Right lung (tissue), 5 donors: ENCODE results near the gene CD4. TPM values are rescaled to one million over a fixed set of nuclear protein-coding genes. Genes with fewer than 3 reads are reported as not detected.
A peak's percentile ranks its signal among the peaks of the same experiment; 100 is the strongest.

ENCODE experiments used
- DNase-seq, 2 donors: peaks; one replicate each; pipeline ENCODE4 v3.0.0-alpha.2; 2013
- polyA plus RNA-seq, 5 donors: library from polyadenylated mRNA; unstranded; fragments of 120-200 nt; gene quantifications; one replicate each; pipeline versions ENCODE4 v1.2.1 to v1.2.3, GENCODE V29; 2013; ENCODE audit warnings: inconsistent platforms in 1 of 5, low replicate concordance in 1 of 5; ENCODE audit not compliant: insufficient read length in 5 of 5, insufficient read depth in 1 of 5

Gene CD4
- polyA plus RNA-seq, 5 donors = 73.5 to 108 (median 89.3) TPM

DNA sequence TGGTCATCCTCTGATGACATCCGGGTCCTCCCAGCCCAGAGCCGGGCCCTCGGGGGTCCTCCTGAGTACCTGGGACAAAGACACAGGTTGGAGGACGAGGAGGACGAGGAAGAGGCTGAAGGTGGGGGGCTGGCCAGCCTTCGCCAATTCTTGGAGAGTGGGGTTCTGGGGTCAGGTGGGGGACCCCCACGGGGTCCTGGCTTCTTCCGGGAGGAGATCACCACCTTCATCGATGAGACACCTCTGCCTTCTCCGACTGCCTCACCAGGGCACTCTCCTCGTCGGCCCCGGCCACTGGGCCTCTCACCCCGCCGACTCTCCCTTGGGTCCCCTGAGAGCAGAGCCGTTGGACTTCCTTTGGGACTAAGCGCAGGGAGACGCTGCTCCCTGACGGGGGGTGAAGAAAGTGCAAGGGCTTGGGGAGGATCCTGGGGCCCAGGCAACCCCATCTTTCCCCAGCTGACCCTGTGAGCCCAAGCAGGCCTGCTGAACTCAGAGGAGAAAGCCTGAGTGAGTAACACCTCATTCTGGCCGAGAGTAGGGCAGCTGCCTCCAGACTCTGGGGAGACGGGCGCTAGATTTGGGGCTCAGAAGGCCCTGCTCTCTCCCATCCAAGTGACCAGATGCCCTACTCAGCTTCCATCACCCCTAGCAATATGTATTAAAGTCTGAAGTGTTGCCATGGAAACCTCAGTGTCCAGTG lies 37.6 kb downstream of the CD4 start:
- DNase-seq = no peak

DNA sequence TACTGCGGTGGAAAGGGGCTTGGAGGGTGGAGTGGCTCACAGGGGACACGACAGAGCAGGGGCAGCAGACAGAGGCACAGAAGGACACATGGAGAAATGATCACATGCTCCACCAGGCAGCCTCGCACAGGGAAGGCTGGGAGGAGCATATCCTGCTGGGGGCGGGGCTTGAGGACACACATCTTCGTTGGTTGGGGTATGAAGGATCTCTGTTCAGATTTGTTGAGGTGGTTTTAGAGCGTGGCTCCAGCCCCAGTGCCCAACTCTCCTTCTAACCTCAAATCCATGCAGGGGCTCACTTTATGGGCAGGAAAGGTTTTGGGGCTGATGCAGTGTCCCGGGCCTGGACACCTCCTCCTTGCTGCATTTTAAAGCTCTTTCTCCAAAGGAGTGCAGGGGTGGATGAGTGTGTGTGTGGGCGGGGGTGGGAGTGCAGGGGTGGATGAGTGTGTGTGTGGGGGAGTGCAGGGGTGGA lies 38.1 kb downstream of the CD4 start:
- peak in 1 of 2 donors; percentile 54 for DNase-seq

DNA sequence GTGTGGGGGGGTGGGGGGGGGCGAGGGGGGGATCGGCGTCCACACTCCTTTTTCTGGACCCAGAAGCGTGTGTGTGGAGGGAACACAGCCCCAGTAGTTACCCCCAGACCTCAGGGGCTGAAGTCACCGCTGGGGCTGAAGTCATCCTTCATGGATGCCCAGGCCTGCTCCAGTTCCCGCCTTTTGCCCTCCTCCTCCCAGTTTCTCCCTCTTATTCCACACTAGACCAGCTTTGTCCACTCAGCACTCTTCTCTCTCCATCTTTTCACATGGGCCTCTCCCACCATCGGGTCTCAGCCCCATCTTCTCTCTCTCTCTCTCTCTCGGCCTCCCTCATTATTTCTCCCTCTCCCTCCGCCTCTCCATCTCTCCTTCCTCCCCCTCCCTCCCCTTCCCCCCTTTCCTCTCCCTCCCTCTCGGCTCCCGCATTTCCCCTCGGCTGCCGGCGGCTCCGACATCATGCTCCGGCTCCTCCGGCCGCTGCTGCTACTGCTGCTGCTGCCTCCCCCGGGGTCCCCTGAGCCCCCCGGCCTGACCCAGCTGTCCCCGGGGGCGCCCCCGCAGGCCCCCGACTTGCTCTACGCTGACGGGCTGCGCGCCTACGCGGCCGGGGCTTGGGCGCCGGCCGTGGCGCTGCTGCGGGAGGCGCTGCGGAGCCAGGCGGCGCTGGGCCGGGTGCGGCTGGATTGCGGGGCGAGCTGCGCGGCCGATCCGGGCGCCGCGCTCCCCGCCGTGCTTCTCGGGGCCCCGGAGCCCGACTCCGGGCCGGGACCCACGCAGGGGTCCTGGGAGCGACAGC lies 38.9 kb downstream of the CD4 start, which contains the start of gene P3H3:
P3H3 (plus strand) TSS at position 426 of the 799 bp plus-strand sequence; CDS start at position 460, 34 bp downstream.
- peak; percentile 47 to 55 for DNase-seq

- DNase-seq = peak; percentile 37 to 54
Observed at GRCh38 chr12:6828781-6829535, 39.6 kb downstream of the CD4 start.

DNA sequence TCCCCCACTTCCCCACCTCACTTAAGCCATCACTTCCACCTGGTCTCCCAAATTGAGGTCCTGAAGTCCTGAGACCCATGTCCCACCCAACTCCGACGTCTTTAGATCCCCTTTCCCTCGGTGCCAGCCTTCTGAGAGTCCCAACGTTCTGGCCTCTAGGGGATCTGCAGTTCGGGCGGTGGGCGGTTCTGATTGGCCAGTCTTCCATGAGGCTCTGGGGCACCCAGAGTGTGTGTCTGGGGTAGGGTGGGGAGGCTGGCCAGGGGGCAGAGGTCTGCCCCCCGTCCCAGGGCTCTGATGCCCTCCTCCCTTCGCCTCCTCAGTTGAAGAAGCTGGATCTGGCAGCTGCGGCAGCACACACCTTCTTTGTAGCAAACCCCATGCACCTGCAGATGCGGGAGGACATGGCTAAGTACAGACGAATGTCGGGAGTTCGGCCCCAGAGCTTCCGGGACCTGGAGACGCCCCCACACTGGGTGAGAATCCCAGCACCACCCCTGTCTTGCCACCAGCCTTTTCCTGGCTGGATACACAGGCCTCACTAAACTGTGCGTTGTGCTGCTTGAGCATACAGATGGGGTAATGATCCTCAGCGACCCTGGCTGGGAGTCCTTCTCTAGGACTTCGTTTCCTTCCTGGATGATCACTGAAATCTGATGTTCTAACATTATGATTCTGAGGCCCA lies 40.4 kb downstream of the CD4 start:
- no peak for DNase-seq

GRCh38 chr12:6830286-6830890 lies 41.1 kb downstream of the CD4 start:
- no peak for DNase-seq

DNA sequence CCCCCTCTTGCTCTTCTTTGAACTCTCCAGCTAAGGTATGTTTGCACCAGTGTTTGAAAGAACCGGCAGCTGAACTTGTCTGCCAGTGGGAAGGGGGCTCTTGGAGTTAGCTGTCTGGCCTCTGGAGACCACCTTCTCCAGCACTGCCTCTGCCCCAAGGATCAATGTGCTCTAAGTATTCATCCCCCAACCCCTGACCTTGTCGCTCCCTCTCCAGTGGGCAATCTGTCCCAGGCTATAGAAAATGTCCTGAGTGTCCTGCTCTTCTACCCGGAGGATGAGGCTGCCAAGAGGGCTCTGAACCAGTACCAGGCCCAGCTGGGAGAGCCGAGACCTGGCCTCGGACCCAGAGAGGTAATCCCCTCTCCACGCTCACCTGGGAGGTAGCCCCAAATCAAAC lies 41.7 kb downstream of the CD4 start:
- no peak for DNase-seq

GRCh38 chr12:6831450-6831995 lies 42.2 kb downstream of the CD4 start:
- no peak for DNase-seq

GRCh38 chr12:6832125-6832524 lies 42.8 kb downstream of the CD4 start:
- DNase-seq = no peak

DNA sequence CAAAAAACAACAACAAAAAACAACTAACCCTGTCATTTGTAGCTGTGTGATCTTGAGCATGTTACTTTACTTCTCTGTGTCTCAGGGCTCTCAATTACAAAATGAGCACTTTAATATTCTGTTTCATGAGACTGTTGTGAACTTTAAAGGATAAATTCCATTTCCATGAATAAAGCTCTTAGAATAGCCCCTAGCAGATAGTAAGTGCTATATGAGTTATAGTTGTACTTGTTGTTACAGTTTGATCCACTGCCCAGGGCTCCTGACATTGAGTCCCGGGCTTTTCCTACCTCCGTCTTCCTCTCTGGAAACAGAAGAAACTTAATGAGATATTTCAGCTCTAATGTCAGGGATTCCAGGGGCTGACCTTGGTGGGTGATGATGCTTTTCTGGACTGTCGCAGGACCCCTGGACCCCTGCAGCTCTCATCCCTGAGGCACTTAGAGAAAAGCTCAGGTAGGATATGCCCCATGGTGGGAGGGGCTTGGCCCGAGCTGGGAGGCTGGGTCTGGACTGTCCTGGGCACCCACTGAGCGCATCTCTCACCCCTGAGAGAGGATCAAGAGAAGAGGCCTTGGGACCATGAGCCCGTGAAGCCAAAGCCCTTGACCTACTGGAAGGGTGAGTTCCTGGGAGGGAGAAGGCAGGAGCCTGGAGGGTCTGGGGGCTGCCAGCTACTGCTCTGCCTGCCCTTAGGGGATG lies 44.0 kb downstream of the CD4 start:
- no peak for DNase-seq

DNA sequence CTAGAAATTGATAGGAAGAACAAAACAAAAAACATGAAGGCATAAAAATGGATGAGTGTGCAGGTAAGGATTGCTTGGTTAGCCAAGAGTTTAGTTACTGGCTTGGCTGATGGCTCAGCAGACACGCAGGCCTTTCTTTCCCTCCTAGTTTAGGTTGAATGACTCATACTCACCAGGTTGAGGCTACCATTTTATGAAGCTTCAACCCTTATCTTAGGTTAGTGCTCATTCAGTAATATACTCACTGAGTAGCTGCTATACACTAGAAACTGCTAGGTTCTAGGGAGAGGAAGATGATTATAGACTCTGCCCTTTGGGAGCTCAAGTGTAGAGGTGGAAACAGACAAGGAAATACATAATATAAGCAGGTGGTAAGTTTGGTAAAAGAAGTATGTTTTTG lies 44.9 kb downstream of the CD4 start:
- no peak for DNase-seq

GRCh38 chr12:6834873-6835272 lies 45.5 kb downstream of the CD4 start:
- DNase-seq = no peak

DNA sequence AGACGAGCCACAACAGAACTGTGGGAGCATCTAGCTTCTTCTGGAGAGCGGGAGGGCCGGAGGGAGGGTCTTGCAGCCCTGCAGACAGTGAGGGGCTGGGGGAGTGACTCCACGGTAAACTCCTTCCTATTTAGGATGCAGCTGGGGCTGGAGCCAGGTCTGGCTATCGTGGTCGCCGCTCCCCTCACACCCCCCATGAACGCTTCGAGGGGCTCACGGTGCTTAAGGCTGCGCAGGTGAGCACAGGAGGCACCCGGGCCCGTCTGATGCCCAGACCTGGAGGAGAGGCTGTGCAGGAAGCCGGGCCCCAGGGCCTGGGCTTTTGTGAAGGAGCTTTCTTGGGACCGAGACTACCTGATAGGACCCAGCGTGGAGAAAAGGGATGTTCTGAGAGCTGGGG lies 47.5 kb downstream of the CD4 start:
- DNase-seq = no peak

- no peak for DNase-seq
Observed at GRCh38 chr12:6837370-6838060, 48.2 kb downstream of the CD4 start.

- no peak for DNase-seq
Observed at GRCh38 chr12:6838854-6839253, 49.5 kb downstream of the CD4 start.

GRCh38 chr12:6839482-6840201 lies 50.3 kb downstream of the CD4 start:
- DNase-seq = no peak

DNA sequence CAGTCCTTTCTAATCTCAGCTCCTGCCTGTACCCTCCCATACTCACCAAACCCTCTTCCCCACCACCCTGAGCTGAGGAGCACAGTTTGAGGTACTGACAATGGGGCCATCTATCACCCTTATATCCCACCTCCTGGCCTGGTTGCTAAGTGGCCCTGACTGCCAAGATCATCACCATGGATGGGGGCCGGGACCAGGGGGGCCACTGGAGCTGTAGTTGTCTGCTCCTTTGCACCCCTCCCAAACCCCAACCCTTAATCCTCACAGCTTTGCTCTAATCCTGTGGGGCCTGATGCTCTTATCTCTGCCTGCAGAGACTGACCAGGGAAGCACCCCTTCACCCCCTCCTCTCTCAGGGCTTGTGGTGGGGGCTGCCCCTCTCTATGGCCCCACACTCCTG lies 51.0 kb downstream of the CD4 start:
- DNase-seq = no peak

- no peak for DNase-seq
Observed at GRCh38 chr12:6840761-6841515, 51.6 kb downstream of the CD4 start, which contains the start of gene GNB3. Gene GNB3, plus strand, starts transcription at chr12:6840925. Its CDS starts 363 bp downstream, at chr12:6841288.
